HG03520 (cell line): ENCODE measurements around the gene GORASP1.
"Not testable (repeated sequence)": the region's sequence is repeated elsewhere in the genome, so short reads cannot be mapped to it uniquely, and the experiment has no call there.

Experiments
- ATAC-seq: cut with Tn5 transposase; IDR thresholded peaks from one replicate; pipeline ENCODE4 v1.9.1; 2021; ENCODE audit warnings: mild to moderate bottlenecking, moderate library complexity; ENCODE audit not compliant: unreplicated experiment

GORASP1 gene

DNA sequence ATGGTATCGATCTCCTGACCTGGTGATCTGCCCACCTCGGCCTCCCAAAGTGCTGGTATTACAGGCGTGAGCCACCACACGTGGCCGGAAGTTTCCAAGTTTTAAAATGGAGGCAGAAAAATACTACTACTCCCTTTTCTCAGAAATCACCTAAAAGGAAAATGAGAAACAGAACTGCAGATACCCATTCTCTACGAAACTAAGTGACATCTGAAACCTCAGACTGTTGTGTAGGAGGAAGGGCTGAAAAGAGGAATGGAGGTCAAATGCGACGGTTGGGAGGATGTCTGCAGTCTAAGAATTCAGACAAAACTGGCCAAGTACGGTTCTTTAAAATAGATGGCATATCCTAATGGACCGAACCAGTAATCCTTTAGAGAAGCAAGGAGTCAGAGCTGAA lies 31.5 kb downstream of the GORASP1 start:
- no peak for ATAC-seq

DNA sequence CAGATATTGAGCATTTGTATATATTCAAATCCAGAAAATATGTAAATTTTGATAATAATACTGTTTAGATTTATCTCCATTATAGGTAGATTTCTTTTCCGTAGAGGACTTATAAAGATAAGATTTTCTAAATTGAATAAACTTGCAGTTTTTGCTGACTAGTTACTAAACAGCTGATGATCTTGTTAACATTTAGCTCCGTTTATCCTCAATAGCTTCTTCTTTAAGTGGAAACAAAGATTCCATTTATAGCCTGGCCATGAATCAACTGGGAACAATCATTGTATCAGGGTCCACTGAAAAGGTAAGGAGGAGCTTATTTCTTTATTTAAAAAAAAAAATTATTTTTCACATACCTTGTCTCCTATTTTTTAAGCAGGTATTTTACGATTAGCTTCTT lies 38.9 kb downstream of the GORASP1 start:
- no peak for ATAC-seq

DNA sequence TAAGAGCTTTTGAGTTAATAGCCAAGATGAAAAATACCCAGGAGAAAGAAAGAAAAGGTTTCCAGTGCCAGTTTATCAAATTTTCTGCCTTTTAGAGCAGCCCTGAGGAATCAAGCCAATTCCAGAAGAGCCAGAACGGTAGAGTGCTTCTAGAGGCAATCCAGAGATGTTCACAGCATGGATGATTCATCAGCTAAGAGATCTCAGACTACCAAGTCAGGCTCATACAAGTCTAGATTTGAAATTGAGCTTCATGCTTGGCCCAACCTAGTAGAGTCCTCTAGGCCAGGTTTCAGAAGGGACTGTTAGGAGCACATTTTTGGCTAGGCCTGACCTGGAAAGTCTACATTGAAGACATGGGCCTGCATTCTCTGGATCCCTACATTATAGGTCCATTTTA lies 40.1 kb downstream of the GORASP1 start:
- ATAC-seq, result no peak

DNA sequence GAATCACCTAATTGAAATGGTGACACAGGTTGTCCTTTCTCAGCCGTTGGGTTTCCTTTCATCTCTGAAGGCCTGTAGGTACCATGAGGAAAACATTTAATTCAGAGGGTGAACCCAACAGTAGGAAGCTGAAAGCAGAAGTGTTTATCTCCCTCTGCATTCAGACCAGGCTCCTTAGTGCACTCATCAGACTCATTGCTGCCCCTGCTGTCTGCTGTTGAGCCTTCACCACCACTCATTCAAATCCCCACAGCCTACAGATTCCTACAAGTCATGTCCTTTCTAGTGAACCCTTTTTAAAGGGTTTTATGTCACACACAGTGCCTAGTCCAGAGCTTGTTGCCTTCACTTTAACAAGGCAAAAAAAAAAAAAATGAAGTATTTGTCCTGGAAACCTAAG lies 42.2 kb downstream of the GORASP1 start:
- peak; percentile 95 for ATAC-seq

DNA sequence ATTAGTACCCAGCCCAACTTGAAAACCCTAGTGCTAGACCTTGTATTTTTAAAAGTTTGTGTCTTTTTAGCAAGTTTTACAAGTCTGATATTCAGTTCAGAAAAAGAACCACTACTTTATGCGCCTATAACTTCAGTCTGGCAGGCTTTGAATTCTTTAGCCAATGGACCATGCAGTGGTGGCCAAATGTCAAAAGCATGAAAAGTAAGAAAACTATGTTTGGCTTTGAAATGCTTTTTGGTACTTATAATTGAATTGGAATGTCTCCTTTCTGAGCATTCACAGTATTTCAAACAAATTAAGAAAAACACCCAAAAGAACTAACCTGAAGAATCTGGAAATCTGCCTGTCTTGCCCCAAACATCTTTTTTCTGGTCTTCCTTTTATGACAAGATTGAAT lies 42.8 kb downstream of the GORASP1 start:
- ATAC-seq, result no peak

DNA sequence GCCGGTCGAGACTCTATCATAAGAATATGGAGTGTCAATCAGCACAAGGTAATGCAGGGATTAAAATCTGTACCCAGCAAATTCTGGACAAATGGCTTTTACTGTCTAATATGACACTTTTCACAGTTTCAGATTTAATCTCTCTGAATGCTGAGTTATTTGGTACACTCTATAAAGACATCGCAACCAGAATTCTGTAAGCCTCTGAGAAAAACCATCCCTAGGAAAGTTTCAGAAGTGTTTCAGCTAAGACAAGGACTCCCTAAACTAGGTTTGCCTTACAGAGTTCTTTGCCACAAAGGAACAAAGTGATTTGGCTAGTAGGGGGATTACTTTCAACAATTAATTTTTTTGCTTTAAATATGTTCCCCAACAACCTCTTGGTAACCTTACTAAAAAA lies 44.3 kb downstream of the GORASP1 start:
- no peak for ATAC-seq

DNA sequence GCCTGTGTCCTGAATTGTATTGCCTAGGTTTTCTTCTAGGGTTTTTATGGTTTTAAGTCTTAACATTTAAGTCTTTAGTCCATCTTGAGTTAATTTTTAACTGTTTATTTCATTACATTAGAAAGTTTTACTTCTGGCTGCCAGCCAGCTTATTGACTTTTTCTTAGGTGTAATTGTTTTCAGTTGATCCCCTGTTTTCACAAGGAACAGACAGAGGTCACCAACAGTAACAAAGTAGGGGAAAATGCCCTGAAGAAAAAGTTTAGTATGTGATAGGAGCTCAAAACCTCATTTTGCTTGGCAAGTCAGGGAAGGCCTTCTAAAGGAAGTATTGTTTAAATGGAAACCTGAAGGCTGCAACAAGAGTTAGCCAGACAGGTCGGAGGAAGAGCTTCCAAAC lies 45.2 kb downstream of the GORASP1 start:
- ATAC-seq, result no peak

DNA sequence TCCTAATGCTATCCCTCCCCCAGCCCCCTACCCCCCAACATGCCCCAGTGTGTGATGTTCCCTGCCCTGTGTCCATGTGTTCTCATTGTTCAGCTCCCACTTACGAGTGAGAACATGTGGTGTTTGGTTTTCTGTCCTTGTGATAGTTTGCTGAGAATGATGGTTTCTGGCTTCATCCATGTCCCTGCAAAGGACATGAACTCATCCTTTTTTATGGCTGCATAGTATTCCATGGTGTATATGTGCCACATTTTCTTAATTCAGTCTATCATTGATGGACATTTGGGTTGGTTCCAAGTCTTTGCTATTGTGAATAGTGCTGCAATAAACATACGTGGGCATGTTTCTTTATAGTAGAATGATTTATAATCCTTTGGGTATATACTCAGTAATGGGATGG lies 46.2 kb downstream of the GORASP1 start:
- not testable (repeated sequence) for ATAC-seq

DNA sequence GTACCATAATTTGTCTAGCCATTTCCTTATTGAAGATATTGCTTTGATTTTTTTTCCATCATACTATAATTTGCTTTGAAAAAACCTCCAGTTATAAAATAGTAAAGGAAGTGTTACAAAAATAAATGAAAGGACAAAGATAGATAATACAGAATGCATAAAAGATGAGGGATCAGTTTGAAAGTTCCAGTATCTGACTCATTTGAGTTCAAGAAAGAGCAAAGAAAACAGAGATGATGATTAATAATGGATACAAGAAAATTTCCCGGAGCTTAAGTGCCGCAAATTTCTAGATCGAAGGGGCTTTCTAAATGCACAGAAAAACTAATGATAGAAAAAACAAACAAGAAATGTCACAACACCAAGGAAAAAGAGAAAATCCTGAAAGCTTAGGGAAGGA lies 51.3 kb downstream of the GORASP1 start:
- no peak for ATAC-seq

DNA sequence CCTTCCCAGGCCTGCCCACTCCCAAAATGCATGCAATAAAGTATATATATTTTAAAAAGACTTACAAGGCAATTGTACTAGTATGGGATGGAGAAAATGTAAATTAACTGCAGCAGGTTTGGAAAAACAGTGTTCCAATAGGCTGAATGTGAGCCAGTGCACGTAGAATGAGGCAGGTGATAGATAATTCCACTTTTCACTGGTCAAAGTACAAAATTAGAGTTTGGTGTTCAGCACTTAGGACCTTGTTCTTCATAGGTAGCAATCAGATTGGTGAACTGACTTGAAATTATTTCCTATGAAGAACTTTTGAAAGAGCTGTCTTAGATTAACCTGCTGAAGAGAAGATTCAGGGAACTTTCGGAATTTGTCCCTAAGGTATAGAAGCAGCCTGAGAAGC lies 53.7 kb downstream of the GORASP1 start:
- ATAC-seq, result no peak

DNA sequence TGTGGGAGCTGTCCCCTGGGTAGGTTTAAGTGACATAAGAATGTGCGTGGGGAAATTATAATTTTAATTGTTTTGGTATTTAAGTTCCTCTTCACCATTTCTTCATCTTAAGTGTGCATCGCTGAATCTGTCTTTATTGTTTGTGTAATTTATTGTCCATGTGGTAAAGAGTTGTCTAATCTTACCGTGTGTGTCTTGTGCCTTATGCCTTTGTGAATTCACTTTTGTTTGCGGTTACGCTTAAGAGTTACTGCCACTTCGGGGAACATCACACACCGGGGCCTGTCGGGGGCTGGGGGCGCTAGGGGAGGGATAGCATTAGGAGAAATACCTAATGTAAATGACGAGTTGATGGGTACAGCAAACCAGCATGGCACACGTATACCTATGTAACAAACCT lies 54.8 kb downstream of the GORASP1 start:
- no peak for ATAC-seq

DNA sequence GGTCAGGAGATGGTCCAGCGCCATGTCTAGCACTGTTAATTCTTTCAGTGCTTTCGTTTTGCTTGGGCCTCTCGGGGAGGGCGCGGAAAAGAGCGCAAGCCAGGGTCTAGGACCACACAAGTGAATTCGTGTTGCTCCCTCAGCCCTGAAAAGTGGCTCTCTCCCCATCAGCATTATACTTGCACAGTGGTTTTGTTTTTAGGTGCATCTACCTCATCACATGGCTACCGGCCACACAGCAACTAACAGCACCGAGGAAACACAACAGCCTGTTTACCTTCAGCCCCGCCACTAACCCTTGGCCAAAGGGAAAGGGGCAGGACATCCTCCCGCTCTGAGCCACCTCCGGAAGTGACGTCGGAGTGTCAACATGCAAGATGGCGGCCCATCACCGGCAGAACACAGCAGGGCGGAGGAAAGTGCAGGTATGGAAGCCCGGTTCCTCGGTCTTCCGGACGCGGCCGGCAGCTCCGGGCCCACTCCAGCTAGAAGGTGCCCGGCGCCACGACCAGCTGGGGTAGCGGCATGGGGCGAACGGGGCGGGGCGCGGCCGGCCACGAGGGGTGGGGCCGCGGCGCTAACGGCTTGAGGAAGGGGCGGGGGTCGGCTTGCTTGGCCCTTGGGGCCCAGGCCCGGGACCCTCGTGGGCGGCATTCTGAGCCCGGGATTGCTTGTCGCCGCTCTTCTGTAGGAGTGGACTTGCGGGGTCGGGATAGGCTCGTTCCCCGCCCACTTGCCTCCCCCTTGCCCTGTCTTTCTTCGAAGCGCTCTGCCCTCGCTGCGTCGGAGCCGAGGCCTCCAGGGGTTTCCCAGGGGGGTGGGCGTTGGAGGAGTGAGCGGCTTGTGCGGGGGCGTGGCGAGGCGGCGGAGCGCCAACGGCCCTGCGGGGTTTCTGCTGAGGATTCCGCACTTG lies 55.5 kb downstream of the GORASP1 start, which contains the start of the genes SCN11A and WDR48:
Gene SCN11A, minus strand, starts transcription at position 296 of the 913 bp plus-strand sequence. CDS start 101,582 bp downstream, outside the sequence.
Gene WDR48, plus strand, starts transcription at position 368 of the 913 bp plus-strand sequence. Its CDS starts 10 bp downstream, at position 378.
- peak; percentile 96 for ATAC-seq

DNA sequence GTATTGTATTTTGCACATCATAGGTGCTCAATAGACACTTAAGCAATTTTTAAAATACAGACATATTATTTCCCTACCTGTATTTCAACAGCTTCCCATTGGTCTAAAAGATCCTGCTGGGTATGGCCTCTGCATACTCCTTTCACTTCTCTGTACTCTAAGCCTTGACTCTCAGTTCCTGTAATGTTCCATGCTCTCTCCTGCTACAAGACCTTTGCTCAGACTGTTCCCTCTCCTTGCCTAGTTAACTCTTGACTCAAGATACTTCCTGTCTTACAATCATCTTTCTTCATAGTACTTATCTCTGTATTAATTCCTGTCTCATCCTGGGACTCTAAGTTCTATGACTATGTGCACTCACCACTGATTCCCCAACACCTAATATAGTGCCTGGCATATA lies 57.4 kb downstream of the GORASP1 start:
- no peak for ATAC-seq
